Measurements from ENCODE around the gene TRIP13. TPM values are rescaled to one million over a fixed set of nuclear protein-coding genes. Genes with fewer than 3 reads are reported as not detected.
A peak's percentile ranks its signal among the peaks of the same experiment; 100 is the strongest.

Gene TRIP13
- polyA plus RNA-seq, 3 donors: 0.24 to 1.2 TPM; not detected in 1

DNA sequence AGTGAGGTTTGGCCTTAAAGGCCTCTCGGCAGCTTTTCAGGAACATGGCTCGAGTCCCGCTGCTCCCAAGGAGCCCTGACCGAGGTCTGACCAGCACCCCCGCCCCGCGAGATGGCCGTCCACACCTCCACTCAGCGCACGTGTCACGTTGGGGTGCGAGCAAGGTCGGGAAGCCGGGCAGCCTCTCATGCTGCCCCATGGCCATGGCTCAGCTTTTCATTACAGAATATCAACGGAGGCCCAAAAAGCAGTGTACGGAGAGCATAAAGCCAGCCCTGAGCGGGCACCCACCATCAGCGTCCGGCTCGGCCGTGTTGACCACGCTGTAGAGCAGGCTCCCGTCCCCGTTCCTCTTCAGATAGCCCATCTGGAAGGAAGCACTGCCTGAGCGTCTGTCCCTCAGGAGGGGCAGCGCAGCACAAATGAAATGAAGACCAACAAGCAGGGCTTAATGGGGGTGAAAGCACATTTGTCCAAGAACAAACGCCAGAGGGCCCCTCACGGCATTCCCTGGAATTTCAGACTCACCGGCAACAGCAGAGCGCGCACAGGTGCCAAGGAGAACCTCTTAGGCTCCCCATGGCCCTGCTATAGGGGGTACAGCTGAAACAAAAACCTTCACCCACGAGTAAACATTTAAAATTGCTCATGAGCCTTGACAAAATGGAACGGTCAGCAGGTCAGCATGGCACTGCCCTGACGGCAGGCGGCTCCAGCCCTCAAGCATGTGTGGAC lies 11.7 kb upstream of the TRIP13 start:
- intact Hi-C loops (cut with micrococcal nuclease): loop anchor here in 1 of 2 donors (10.0 kb wide), 1 partner anchor 924 kb away; the partner anchor contains the start of gene NDUFS6
- Histone ChIP-seq H3K36me3 (replicated peaks in 1 of 2; ENCODE audit: control insufficient read depth in 1 of 2, insufficient read depth in 2 of 2, low read length in 2 of 2) (peaks cover 76 to 83% of the 10 kb centered on the region in 2 donors), H3K27me3 (ENCODE audit: control insufficient read depth in 2 of 2, insufficient read depth in 2 of 2, low read length in 2 of 2) (no peaks in the 10 kb centered on the region), H3K4me3 (replicated peaks in 1 of 3; ENCODE audit: low read depth in 2 of 3, low read length in 3 of 3) (no peak overlapping the region), H3K4me2 (replicated peaks; ENCODE audit: extremely low read depth, low read length, poor library complexity, severe bottlenecking) (no peak overlapping the region), H3K27ac (ENCODE audit: low read depth in 1 of 2, low read length in 2 of 2) (no peak overlapping the region), H3K79me2 (ENCODE audit: insufficient read depth, low read length) (peaks cover 11% of the 10 kb centered on the region), H3K4me1 (ENCODE audit: control insufficient read depth in 1 of 2, insufficient read depth in 2 of 2, low read length in 2 of 2) (no peaks in the 10 kb centered on the region), H2AFZ (ENCODE audit: insufficient read depth, low read depth, low read length, poor library complexity, severe bottlenecking) (no peak overlapping the region), H4K20me1 (ENCODE audit: insufficient read depth, low read length) (peaks cover 49% of the 10 kb centered on the region), H3K9ac (ENCODE audit: insufficient read depth, low read length, poor library complexity, severe bottlenecking) (no peak overlapping the region), H3K9me3 (replicated peaks in 1 of 2; ENCODE audit: control insufficient read depth in 1 of 2, insufficient read depth in 1 of 2, low read length in 2 of 2) (no peaks in the 10 kb centered on the region)
- Mint-ChIP-seq H3K36me3 (peaks cover 78 to 80% of the 10 kb centered on the region in 2 donors), H3K4me1 (peaks cover 7% of the 10 kb centered on the region), H3K27me3 (ENCODE audit: low read depth in 3 of 3) (peaks cover 0 to 2% (median 0%) of the 10 kb centered on the region in 3 donors), H3K27ac (peak overlapping the region in 1 of 7 donors; percentile 66), H3K4me3 (no peak overlapping the region), H3K9me3 (peaks cover 0 to 10% (median 0%) of the 10 kb centered on the region in 7 donors)
- TF ChIP-seq, protein P1, sequence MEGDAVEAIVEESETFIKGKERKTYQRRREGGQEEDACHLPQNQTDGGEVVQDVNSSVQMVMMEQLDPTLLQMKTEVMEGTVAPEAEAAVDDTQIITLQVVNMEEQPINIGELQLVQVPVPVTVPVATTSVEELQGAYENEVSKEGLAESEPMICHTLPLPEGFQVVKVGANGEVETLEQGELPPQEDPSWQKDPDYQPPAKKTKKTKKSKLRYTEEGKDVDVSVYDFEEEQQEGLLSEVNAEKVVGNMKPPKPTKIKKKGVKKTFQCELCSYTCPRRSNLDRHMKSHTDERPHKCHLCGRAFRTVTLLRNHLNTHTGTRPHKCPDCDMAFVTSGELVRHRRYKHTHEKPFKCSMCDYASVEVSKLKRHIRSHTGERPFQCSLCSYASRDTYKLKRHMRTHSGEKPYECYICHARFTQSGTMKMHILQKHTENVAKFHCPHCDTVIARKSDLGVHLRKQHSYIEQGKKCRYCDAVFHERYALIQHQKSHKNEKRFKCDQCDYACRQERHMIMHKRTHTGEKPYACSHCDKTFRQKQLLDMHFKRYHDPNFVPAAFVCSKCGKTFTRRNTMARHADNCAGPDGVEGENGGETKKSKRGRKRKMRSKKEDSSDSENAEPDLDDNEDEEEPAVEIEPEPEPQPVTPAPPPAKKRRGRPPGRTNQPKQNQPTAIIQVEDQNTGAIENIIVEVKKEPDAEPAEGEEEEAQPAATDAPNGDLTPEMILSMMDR (IDR thresholded peaks at IDR 0.05): no peak
- WGBS (ENCODE audit: insufficient coverage): 97% methylated on average over 32 of the region's 35 CpGs
- no peak for DNase-seq

DNA sequence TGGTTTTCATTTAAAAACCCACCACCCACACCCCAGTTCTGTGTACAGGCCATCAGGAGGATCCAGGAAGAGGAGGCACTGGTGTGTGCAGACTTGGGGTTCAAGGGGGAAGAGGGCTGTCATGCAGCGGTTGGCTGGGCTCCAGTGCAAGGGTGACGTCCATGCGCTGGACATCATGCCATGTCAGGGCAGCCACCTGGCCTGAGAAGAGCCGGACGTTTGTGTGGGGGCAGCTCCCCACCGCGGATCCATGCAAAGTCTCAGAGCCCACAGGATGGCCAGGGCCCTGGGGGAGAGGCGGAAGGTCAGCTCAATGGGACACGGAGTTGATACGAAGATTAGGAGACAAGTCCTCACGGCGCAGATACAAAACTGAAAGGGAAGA lies 11.1 kb upstream of the TRIP13 start:
- Mint-ChIP-seq H3K4me3 (no peak overlapping the region), H3K9me3 (peaks cover 0 to 10% (median 0%) of the 10 kb centered on the region in 7 donors), H3K36me3 (peaks cover 78 to 80% of the 10 kb centered on the region in 2 donors), H3K4me1 (peaks cover 7% of the 10 kb centered on the region), H3K27me3 (ENCODE audit: low read depth in 3 of 3) (peaks cover 0 to 2% (median 0%) of the 10 kb centered on the region in 3 donors), H3K27ac (no peak overlapping the region)
- TF ChIP-seq, protein P1 (IDR thresholded peaks at IDR 0.05): no peak
- Histone ChIP-seq H3K36me3 (replicated peaks in 1 of 2; ENCODE audit: control insufficient read depth in 1 of 2, insufficient read depth in 2 of 2, low read length in 2 of 2) (peaks cover 76 to 83% of the 10 kb centered on the region in 2 donors), H3K9ac (ENCODE audit: insufficient read depth, low read length, poor library complexity, severe bottlenecking) (no peak overlapping the region), H3K79me2 (ENCODE audit: insufficient read depth, low read length) (peaks cover 11% of the 10 kb centered on the region), H2AFZ (ENCODE audit: insufficient read depth, low read depth, low read length, poor library complexity, severe bottlenecking) (no peak overlapping the region), H4K20me1 (ENCODE audit: insufficient read depth, low read length) (peaks cover 52% of the 10 kb centered on the region), H3K4me2 (replicated peaks; ENCODE audit: extremely low read depth, low read length, poor library complexity, severe bottlenecking) (no peak overlapping the region), H3K9me3 (replicated peaks in 1 of 2; ENCODE audit: control insufficient read depth in 1 of 2, insufficient read depth in 1 of 2, low read length in 2 of 2) (no peaks in the 10 kb centered on the region), H3K4me1 (ENCODE audit: control insufficient read depth in 1 of 2, insufficient read depth in 2 of 2, low read length in 2 of 2) (no peaks in the 10 kb centered on the region), H3K4me3 (replicated peaks in 1 of 3; ENCODE audit: low read depth in 2 of 3, low read length in 3 of 3) (no peak overlapping the region), H3K27me3 (ENCODE audit: control insufficient read depth in 2 of 2, insufficient read depth in 2 of 2, low read length in 2 of 2) (no peaks in the 10 kb centered on the region), H3K27ac (ENCODE audit: low read depth in 1 of 2, low read length in 2 of 2) (no peak overlapping the region)
- 98% methylated on average over 12 of the region's 12 CpGs for WGBS (ENCODE audit: insufficient coverage)
- DNase-seq: no peak
- intact Hi-C loops (cut with micrococcal nuclease): loop anchor here in 1 of 2 donors (10.0 kb wide), 1 partner anchor 923 kb away; the partner anchor contains the start of gene NDUFS6
